KOPT-K1 (cell line): Measurements from ENCODE around the gene CTNNBL1.

Source experiments
- H3K27ac ChIP-seq: fragments of 200-600 bp; sonication (generic); 2 replicates; pipeline ENCODE4 v1.5.1; 2016; ENCODE audit warnings: antibody characterized with exemption, mild to moderate bottlenecking, low read depth, low read length; ENCODE audit not compliant: poor library complexity, severe bottlenecking
- H3K36me3 ChIP-seq: fragments of 200-600 bp; sonication (generic); 2 replicates; pipeline ENCODE4 v1.5.1; 2017; ENCODE audit warnings: antibody characterized with exemption, mild to moderate bottlenecking, low read length, moderate library complexity; ENCODE audit not compliant: insufficient read depth
- H3K9me3 ChIP-seq: fragments of 200-600 bp; sonication (generic); 2 replicates; pipeline ENCODE4 v1.5.1; 2017; ENCODE audit warnings: antibody characterized with exemption, low read length, mild to moderate bottlenecking; ENCODE audit not compliant: insufficient read depth, poor library complexity, severe bottlenecking

The CTNNBL1 gene

GRCh38 chr20:37866051-37866450 is 172.2 kb downstream of the CTNNBL1 start:
- Histone ChIP-seq H3K27ac (no peak overlapping the region), H3K36me3 (peaks cover 93% of the 10 kb centered on the region), H3K9me3 (no peaks in the 10 kb centered on the region)

DNA sequence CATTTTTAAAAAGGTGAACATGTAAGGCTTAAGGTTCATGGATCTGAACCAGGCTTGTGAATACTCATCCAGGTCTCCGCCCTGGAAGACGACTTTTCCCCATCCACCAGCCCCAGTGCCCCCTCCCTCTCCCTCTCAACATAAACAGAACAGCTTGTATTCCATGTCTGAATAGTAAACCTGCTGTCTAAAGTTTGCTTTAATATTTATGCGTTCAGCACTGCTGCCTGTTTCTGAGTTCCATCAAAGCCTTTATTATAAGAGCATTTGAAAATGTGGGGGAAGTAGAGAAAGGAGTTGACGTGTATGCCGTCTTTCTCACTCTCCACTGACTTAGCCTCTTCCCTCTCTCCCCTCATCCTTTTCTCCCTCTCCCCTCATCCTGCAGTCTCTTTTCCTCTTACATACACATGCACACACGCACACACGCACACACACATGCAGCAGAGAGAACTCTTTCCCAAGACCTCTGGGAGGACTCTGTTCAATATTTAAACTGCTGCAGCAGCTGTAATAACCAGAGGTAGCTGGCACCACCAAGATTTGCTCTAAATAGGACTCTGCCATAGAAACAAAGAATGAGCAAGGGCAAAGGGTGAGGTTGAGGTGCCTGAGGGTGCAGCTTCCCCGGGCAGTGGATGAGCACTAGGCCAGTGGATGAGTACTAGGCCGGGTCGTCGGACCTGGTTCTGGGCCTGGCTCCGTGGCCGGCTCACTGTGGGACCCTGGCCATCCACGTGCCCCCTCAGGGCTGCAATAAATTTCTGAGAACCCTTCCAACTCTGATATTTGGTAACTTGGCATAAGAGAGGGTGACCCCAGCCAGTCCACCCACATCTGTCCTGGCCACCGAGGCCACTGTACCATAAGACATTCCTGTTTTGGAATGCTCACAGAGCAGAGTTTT is 173.7 kb downstream of the CTNNBL1 start:
- Histone ChIP-seq H3K36me3 (peaks cover 92% of the 10 kb centered on the region), H3K9me3 (no peaks in the 10 kb centered on the region), H3K27ac (no peak overlapping the region)

DNA sequence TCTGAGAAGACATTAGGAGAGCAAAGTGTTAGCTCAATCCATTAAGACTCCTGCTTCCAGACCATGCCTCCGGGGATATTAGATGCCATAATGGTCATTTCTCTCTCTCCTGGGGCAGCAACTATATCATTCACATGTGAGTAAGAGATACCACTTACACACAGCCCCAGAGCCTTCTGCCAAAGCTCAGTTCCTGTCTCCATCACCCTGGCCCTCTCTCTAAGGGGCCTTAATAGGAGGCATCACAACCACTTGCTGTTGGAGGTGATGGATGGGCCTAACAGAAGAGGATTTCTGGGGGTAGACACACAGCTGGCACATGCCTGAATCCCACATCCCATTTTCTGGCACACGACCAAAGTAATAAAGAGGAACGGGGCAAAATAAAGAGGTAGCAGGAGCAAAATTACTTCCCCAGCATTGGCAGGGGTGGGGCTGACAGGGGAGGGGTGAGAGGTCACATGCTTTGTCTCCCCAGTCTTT is 175.1 kb downstream of the CTNNBL1 start:
- Histone ChIP-seq H3K36me3 (peaks cover 91% of the 10 kb centered on the region), H3K9me3 (no peaks in the 10 kb centered on the region), H3K27ac (no peak overlapping the region)

DNA sequence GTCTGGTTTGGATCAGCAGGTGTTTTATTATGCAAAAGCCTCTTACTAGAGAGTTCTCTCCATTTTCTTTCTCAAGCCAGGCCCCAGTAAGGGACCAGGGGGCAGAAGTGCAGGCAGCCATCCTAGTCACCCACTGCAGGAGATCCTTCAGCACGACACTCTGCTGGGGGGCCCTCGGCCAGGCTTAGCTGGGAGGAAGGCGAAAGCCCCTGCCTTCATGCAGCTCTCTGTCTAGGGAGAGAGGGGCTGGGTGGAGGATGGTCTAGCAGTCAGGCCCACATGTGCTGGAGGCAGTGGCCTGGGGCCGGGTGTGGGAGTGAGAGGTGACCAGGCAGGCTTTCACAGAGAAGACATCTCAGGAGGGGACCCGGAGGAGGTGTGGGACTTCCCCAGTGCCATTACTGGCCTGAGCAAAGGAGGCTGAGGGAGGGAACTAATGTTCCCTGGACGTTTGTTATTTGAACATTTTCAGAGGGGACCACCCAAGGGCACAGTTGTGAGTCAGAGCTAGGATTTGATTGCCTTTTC is 175.6 kb downstream of the CTNNBL1 start:
- Histone ChIP-seq H3K27ac (no peak overlapping the region), H3K36me3 (peaks cover 94% of the 10 kb centered on the region), H3K9me3 (no peaks in the 10 kb centered on the region)

DNA sequence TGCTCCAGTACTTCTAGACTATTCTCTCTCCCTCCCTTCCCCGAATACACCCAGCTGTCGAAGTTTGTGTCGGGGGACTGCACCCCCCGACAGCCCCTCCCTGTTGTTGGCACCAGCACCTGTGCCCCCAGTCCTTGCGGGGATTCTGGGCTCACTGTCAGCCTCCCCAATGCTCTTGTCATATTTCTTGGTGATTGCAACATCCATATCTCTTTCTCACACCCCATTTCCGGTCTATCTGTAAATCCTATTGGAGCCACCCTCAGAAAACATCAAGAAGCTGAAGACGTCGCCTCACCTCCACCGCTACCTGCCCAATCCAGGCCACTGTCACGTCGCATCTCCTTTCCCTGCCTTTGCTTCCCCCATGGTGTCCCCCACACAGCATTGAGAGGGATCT is 176.5 kb downstream of the CTNNBL1 start:
- no peak overlapping the region for H3K27ac ChIP-seq
- no peaks in the 10 kb centered on the region for H3K9me3 ChIP-seq
- peaks cover 89% of the 10 kb centered on the region for H3K36me3 ChIP-seq

DNA sequence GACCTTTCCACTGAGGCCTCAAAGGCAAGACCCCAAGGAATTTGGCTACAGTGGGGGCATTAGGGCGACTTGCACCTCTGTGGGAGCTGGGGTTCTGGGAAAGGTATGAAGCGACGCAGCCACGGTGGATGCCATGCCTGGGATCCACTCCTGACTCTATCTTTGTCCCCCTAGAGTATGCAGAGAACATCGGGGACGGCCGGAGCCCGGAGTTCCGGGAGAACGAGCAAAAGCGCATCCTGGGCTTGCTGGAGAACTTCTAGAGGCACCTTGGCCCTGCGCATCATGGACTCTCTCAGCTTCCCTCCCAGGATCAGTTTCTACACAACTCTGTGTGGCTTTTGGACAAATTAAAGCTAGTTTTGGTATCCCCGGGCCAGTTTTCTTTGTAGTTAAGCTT is 177.9 kb downstream of the CTNNBL1 start:
- Histone ChIP-seq H3K36me3 (peaks cover 76% of the 10 kb centered on the region), H3K27ac (no peak overlapping the region), H3K9me3 (no peaks in the 10 kb centered on the region)

- peaks cover 72% of the 10 kb centered on the region for H3K36me3 ChIP-seq
- H3K9me3 ChIP-seq = no peaks in the 10 kb centered on the region
- no peak overlapping the region for H3K27ac ChIP-seq
These were observed 178.3 kb downstream of the CTNNBL1 start for GRCh38 chr20:37872161-37872560.

DNA sequence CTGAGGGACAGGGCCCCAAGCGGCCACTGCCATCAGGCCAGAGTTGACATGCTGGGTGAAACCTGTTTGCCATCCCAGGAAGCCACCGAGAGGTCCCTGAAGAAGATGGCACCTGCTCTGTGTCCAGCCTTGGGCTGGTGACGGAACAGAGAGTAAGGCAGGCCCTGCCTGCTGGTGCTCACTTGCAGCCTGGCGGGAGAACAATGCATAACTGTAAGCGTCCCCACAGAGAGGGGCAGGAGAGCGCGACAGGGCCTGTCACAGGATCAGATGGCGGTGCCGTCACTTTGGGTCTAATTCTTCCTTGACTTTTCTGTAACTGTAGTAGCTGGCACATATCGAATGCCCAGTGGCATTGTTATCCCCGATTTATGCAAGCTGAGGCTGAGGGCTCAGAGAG is 180.1 kb downstream of the CTNNBL1 start:
- Histone ChIP-seq H3K27ac (no peak overlapping the region), H3K9me3 (no peaks in the 10 kb centered on the region), H3K36me3 (peaks cover 55% of the 10 kb centered on the region)

DNA sequence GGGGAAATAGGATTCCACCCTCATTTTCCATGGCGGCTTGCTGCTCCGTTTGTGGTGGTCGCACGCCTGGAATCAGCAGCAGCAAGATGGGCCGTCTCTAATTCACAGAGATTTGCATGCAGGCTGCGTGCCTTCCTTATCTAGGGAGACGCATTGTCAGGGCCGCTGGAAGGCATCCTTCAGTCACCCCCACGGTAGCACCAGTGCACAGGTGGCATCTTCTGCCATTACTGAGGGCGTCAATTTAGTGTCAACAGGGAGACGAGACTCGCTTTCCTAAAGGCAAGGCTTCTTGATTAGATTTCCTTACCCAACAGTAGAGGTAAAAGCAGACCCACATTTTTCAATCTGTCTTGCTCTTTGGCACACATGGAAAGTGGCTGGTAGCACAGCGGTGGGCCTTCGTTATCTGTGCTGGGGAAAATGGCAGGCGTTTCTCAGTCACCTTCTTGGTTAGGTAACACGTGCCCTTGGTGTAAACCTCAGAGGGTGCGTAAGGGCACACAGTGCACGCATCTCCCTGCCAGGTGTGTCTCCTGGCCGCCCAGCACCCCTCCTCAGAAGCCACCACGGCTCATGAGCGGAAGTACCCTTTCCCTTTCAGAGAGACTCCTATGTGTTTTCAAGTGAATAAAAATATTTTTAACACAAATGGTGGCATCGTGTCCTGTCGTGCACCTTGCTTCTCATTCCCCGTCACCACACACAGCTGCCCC is 181.8 kb downstream of the CTNNBL1 start:
- Histone ChIP-seq H3K27ac (no peak overlapping the region), H3K36me3 (peaks cover 38% of the 10 kb centered on the region), H3K9me3 (no peaks in the 10 kb centered on the region)

- no peak overlapping the region for H3K27ac ChIP-seq
- H3K9me3 ChIP-seq = no peaks in the 10 kb centered on the region
- H3K36me3 ChIP-seq = peaks cover 27% of the 10 kb centered on the region; the same call in 1 of the 2 replicates
These were observed 183.0 kb downstream of the CTNNBL1 start for GRCh38 chr20:37876863-37877262.

GRCh38 chr20:37877832-37878772 is 184.3 kb downstream of the CTNNBL1 start:
- H3K36me3 ChIP-seq = peaks cover 17% of the 10 kb centered on the region; the same call in 1 of the 2 replicates
- H3K27ac ChIP-seq = no peak overlapping the region
- H3K9me3 ChIP-seq = no peaks in the 10 kb centered on the region

GRCh38 chr20:37878835-37879599 is 185.2 kb downstream of the CTNNBL1 start:
- Histone ChIP-seq H3K36me3 (peaks cover 8% of the 10 kb centered on the region; the same call in 1 of the 2 replicates), H3K9me3 (no peaks in the 10 kb centered on the region), H3K27ac (no peak overlapping the region)

GRCh38 chr20:37879843-37880242 is 186.0 kb downstream of the CTNNBL1 start:
- H3K27ac ChIP-seq = no peak overlapping the region
- no peaks in the 10 kb centered on the region for H3K9me3 ChIP-seq
- H3K36me3 ChIP-seq = no peaks in the 10 kb centered on the region; the same call in 1 of the 2 replicates
